ENCODE results near the gene ALB. TPM values are rescaled to one million over a fixed set of nuclear protein-coding genes. Genes with fewer than 3 reads are reported as not detected.

ALB gene
- total and polyA plus RNA-seq, 8 donors = 179 to 1,006 (median 781) TPM

DNA sequence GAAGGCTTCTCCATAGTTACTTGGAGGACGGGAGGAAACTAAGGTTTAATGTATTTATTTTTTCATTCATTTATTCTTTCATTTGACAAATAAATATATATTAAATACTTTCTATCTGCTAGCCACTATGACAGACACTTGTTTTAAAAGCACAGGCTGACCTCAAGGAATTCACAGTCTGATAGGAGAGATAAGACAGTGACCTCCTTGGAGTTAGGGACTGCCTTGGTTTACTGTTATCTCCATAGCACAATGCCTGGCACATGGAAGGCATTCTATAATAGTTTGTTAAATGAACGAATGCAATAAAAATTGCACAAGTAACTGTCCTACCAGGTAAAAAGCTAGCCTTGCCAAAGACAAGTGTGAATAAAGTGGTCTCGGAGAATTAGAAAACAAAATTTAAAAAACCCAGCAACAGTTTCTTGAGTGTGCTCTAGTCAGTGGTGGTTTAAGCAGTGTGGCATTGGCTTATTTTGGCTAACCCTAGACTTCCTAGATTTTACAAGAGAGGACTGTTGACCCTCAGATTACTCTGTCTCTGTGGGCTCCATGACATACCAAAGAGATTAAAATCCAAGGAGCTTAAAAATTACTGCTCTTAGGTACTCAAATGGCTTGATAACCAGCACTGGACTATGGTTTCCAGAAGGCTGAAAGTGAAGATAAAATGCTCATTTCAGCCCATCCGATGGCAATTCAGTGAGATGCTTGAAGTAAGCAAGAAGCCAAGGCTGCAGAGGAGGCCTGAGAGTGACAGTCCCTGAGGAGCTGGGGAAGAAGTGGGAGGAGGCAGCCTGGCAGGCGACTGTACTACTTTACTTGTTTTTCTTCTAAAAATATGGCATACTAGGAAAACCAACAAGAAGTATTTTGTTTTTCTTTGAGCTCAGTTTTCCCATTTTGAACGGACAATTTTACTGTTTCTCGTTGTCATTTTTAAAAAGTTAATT lies 41.6 kb downstream of the ALB start:
- 74 to 84% methylated on average over 7 of the region's 7 CpGs for WGBS, 2 donors
- ATAC-seq (peak in 2 of 4 donors; percentile 11 to 37), DNase-seq (no peak), FAIRE-seq (no peak)
- no peaks in the 10 kb centered on the region for H3K36me3 ChIP-seq
- no peaks in the 10 kb centered on the region for H3K9me3 ChIP-seq
- no peaks in the 10 kb centered on the region for H3K27me3 ChIP-seq
- peaks cover 0 to 4% (median 4%) of the 10 kb centered on the region in 3 donors for H3K4me1 ChIP-seq
- intact Hi-C loops (cut with DNase I) = loop anchor here in 1 of 3 donors (10.0 kb wide), 1 partner anchor 91 kb away; no protein-coding TSS in a partner anchor
- no peak overlapping the region for H3K27ac ChIP-seq
- TF ChIP-seq, protein P1, sequence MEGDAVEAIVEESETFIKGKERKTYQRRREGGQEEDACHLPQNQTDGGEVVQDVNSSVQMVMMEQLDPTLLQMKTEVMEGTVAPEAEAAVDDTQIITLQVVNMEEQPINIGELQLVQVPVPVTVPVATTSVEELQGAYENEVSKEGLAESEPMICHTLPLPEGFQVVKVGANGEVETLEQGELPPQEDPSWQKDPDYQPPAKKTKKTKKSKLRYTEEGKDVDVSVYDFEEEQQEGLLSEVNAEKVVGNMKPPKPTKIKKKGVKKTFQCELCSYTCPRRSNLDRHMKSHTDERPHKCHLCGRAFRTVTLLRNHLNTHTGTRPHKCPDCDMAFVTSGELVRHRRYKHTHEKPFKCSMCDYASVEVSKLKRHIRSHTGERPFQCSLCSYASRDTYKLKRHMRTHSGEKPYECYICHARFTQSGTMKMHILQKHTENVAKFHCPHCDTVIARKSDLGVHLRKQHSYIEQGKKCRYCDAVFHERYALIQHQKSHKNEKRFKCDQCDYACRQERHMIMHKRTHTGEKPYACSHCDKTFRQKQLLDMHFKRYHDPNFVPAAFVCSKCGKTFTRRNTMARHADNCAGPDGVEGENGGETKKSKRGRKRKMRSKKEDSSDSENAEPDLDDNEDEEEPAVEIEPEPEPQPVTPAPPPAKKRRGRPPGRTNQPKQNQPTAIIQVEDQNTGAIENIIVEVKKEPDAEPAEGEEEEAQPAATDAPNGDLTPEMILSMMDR (IDR thresholded peaks at IDR 0.05) = no peak
- no peak overlapping the region for H3K4me3 ChIP-seq

DNA sequence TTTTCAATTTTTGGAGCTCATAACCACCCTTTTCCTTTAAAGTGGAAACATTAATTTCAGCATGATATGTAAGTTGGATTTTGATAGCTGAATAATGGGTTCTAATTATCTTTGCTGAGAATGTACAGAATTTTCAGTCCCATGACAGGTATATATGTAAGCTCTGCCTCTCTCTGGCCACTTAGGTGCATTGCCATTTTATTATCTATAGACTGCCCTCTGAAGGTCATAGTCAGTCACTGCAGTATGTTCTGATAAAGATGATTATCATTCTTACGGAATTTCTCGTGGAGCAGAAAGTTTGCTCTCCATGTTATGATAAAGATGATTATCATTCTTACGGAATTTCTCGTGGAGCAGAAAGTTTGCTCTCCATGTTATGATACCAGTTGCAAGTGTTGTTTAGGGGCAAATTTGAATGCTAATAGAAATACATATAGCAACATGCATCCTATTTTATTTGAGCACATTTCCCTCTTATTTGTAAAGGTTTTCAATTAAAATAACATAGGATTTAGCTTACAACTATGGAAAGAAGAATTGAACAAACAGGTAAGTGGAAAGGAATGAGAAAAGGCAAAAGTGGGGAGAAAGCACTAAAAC lies 42.4 kb downstream of the ALB start:
- FAIRE-seq (peak; percentile 5), ATAC-seq (peak; percentile 77 to 97 (median 96)), DNase-seq (peak in 3 of 6 donors; percentile 10 to 26 (median 23))
- H3K27ac ChIP-seq = no peak overlapping the region
- TF ChIP-seq, protein P1 (IDR thresholded peaks at IDR 0.05) = peak; percentile 6 to 87 (median 74)
- intact Hi-C loops (cut with DNase I) = loop anchor here in 1 of 3 donors (10.0 kb wide), 1 partner anchor 92 kb away; no protein-coding TSS in a partner anchor
- H3K36me3 ChIP-seq = no peaks in the 10 kb centered on the region
- H3K9me3 ChIP-seq = no peaks in the 10 kb centered on the region
- 11 to 13% methylated on average over 4 of the region's 4 CpGs for WGBS, 2 donors
- H3K27me3 ChIP-seq = no peaks in the 10 kb centered on the region
- peaks cover 6 to 10% (median 7%) of the 10 kb centered on the region in 3 donors for H3K4me1 ChIP-seq
- H3K4me3 ChIP-seq = no peak overlapping the region

DNA sequence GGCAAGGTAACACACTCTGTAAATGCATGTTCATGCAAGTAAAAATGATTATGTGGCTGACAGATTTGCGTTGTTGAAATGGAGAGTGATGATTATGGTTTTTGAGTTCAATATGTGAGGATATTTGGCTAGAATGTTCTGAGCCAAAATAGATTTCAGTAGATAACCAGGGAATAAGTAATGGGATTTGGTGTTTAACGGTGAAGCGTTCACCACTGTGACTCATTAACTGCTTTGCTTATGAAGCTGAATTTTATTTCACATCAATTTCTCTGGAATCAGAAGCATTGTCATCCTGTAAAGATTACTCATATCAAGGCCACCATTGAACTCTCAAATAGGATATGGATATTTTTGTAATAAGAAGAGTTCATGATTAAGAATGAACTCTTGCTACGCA lies 43.6 kb downstream of the ALB start:
- no peaks in the 10 kb centered on the region for H3K36me3 ChIP-seq
- WGBS, 2 donors = 68 to 72% methylated on average over 4 of the region's 4 CpGs
- no peak overlapping the region for H3K4me3 ChIP-seq
- TF ChIP-seq, protein P1 (IDR thresholded peaks at IDR 0.05) = no peak
- H3K9me3 ChIP-seq = no peaks in the 10 kb centered on the region
- no peak for DNase-seq
- FAIRE-seq = no peak
- intact Hi-C loops (cut with DNase I) = loop anchor here in 1 of 3 donors (10.0 kb wide), 1 partner anchor 93 kb away; no protein-coding TSS in a partner anchor
- H3K4me1 ChIP-seq = peaks cover 5 to 9% (median 6%) of the 10 kb centered on the region in 3 donors
- no peak for ATAC-seq
- H3K27ac ChIP-seq = no peak overlapping the region
- no peaks in the 10 kb centered on the region for H3K27me3 ChIP-seq

DNA sequence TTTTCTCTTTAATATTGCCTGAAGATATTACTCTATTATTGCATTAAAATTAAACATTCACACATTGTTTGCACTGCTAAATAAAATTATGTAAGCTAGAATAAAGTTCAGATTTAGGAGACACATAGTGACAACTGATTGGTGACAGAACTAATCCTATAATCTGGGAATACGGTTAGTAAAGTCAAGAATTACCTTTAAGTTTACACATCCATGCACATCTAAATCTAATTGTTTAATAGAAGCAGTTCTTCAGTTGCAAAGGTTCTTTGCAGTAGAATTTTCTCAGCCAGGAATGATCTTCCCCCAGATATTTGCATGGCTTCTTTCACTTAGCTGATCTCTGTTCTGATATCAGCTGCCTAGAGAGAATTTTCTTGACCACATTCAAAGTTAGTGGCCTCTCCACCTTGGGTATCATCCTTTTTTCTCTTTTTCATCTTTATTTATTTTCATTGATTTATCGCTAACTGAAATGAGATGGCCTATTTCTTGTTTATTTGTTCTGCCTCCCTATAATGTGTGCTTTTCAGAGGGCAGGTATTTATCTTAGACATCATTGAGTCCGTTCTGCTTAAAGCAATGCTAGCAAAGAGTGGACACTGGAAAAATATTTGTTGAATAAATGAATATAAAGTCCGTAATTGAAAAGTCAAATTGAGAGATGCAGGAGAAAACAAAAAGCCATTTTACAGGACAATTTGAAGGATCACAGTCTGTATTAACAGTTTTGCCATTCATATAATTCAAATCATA lies 44.5 kb downstream of the ALB start:
- intact Hi-C loops (cut with DNase I) = loop anchor here in 1 of 3 donors (10.0 kb wide), 1 partner anchor 94 kb away; no protein-coding TSS in a partner anchor
- TF ChIP-seq, protein P1 (IDR thresholded peaks at IDR 0.05) = no peak
- peaks cover 10 to 13% (median 12%) of the 10 kb centered on the region in 3 donors for H3K4me1 ChIP-seq
- 86 to 90% methylated on average over 4 of the region's 4 CpGs for WGBS, 2 donors
- H3K4me3 ChIP-seq = no peak overlapping the region
- H3K36me3 ChIP-seq = no peaks in the 10 kb centered on the region
- H3K27me3 ChIP-seq = no peaks in the 10 kb centered on the region
- DNase-seq (no peak), ATAC-seq (no peak), FAIRE-seq (peak; percentile 57)
- H3K9me3 ChIP-seq = no peaks in the 10 kb centered on the region
- H3K27ac ChIP-seq = no peak overlapping the region
